Stomach (tissue), 4 donors: ENCODE results near the gene E2F8.

Experiments
- EP300 ChIP-seq: sonication (generic); formaldehyde crosslinking; IDR thresholded peaks from one replicate; pipeline ENCODE4 v1.6.1; 2017; ENCODE audit warnings: antibody characterized with exemption
- POLR2A ChIP-seq, 4 donors: fragments of 450-650 bp; IDR thresholded peaks; one replicate each; pipeline ENCODE4 v1.6.1; 2016; ENCODE audit warnings: antibody characterized with exemption in 4 of 4, control low read depth in 2 of 4, mild to moderate bottlenecking in 1 of 4, moderate library complexity in 1 of 4
- POLR2AphosphoS5 ChIP-seq, 3 donors: sonication (generic); formaldehyde crosslinking; IDR thresholded peaks; one replicate each; pipeline ENCODE4 v1.6.1; 2016; ENCODE audit warnings: antibody characterized with exemption in 3 of 3
- TF ChIP-seq, protein P1 (sequence below), 7 experiments: fragments of 450-650 bp in 4 of 7; fragments of 200-600 bp in 3 of 7; sonication (generic) in 3 of 7; IDR thresholded peaks; one replicate each; pipeline ENCODE4 v1.5.1; 2016 to 2019; ENCODE audit warnings: antibody characterized with exemption in 7 of 7, control low read depth in 2 of 7, mild to moderate bottlenecking in 1 of 7

DNA sequence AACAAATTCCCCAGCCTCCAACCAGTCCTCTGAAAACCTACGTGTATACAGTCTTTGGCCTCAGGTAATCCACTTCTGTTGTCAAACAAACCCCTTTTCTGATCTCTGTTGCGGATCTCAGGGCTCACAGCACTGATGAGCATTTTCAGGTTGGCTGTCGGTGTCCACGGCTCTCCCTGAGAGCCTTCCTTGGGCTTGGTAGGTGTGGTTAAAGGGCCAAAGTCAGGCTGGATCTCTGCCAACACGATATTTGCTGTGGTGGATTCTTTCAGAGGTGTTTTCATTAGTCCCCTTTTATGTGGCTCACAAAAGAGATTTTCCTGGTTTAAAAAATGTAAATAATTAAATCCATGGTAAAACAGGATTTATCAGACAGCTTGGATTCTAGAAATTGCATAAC lies 2.9 kb downstream of the E2F8 start:
- no peak for TF ChIP-seq POLR2A (IDR thresholded peaks at IDR 0.05)
- TF ChIP-seq, protein P1, sequence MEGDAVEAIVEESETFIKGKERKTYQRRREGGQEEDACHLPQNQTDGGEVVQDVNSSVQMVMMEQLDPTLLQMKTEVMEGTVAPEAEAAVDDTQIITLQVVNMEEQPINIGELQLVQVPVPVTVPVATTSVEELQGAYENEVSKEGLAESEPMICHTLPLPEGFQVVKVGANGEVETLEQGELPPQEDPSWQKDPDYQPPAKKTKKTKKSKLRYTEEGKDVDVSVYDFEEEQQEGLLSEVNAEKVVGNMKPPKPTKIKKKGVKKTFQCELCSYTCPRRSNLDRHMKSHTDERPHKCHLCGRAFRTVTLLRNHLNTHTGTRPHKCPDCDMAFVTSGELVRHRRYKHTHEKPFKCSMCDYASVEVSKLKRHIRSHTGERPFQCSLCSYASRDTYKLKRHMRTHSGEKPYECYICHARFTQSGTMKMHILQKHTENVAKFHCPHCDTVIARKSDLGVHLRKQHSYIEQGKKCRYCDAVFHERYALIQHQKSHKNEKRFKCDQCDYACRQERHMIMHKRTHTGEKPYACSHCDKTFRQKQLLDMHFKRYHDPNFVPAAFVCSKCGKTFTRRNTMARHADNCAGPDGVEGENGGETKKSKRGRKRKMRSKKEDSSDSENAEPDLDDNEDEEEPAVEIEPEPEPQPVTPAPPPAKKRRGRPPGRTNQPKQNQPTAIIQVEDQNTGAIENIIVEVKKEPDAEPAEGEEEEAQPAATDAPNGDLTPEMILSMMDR (IDR thresholded peaks at IDR 0.05) = no peak
- TF ChIP-seq POLR2AphosphoS5 (IDR thresholded peaks at IDR 0.05) = no peak
- no peak for TF ChIP-seq EP300
